Measurements from ENCODE around the gene NTS.

NTS gene

DNA sequence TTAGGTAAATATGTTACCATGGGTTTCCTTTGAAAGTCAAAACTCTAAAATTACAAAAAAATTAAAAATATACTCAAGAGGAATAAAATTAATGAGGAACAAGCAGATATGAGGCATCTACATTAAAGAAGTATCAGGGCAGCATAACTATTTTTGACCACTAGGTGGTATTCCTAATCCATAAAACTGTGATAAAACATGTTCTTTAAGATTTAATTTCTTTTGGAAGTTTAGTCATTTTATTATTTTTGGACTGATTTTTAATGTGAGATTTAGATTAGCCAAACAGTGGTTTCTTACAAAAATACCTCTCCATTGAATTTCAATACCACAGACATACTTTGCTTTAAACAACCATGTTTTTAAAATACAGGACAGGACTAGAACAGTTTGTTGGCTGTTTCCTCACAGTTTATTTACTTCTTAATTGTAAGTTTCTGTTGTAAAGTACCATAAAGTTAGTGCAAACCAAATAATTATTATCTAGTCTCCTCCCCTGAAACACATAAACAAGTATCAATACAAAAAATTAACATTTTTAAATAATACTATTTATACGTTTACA, 49.8 kb downstream of the NTS start:
- DNase-seq: peak in 1 of 2 experiments; percentile 23

DNA sequence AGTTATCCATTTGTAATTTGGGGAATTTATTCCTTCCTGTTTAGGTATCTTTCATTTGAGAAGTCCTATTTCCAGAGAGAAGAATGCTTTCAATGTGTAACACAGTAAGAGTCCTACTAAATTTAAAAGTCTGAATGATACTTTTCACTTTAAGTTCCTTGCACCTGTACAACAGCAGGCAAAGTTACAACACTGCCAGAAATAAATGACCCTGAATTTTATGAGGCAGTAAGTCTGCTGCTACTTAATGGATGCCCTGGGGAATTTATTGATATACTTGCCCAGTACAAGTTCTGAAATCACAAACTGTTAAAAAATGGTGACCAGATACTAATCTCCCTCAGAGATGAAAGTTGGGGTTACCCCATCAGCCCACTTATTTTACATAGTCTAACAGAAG, 53.1 kb downstream of the NTS start:
- DNase-seq: no peak
